ENCODE data around the gene PLCXD3. TPM values are rescaled to one million over a fixed set of nuclear protein-coding genes. Genes with fewer than 3 reads are reported as not detected.

Gene PLCXD3
- total and polyA plus RNA-seq, 2 of the 4 experiments (the other 2 are of a cell fraction), result under 0.01 to 0.02 TPM

GRCh38 chr5:41532485-41532884 is 22.1 kb upstream of the PLCXD3 start:
- Histone ChIP-seq H3K18ac (ENCODE audit: low read depth, low read length) (no peak overlapping the region), H3K9me1 (ENCODE audit: insufficient read depth, low read length) (no peaks in the 10 kb centered on the region), H4K8ac (ENCODE audit: low read depth in 2 of 2, low read length in 2 of 2) (no peak overlapping the region), H3K27ac (ENCODE audit: insufficient read depth, low read length) (no peak overlapping the region), H3K4ac (ENCODE audit: low read depth, low read length) (no peak overlapping the region), H2BK120ac (ENCODE audit: low read depth, low read length) (no peak overlapping the region), H3K9ac (ENCODE audit: low read depth, low read length) (no peak overlapping the region), H3K9me3 (ENCODE audit: control insufficient read depth, insufficient read depth, low read length) (no peaks in the 10 kb centered on the region; the same call in 1 of the 2 replicates), H3K79me1 (ENCODE audit: low read depth in 1 of 2, low read length in 2 of 2) (no peaks in the 10 kb centered on the region), H2BK15ac (ENCODE audit: low read depth, low read length) (no peak overlapping the region), H3K4me3 (ENCODE audit: insufficient read depth, low read depth, low read length) (no peak overlapping the region), H2AK9ac (replicated peaks; ENCODE audit: low read depth, low read length, poor library complexity) (no peak overlapping the region), H3K4me1 (ENCODE audit: control insufficient read depth, insufficient read depth, low read length) (no peaks in the 10 kb centered on the region), H3K36me3 (ENCODE audit: control insufficient read depth, insufficient read depth, low read length) (no peaks in the 10 kb centered on the region), H2BK5ac (ENCODE audit: low read depth, low read length, poor library complexity, severe bottlenecking) (no peak overlapping the region), H3K14ac (replicated peaks; ENCODE audit: low read depth, low read length) (no peak overlapping the region), H2BK20ac (ENCODE audit: low read depth, low read length) (no peak overlapping the region), H3K56ac (ENCODE audit: extremely low read depth, insufficient read depth, low read length) (no peak overlapping the region), H4K91ac (ENCODE audit: insufficient read depth, low read depth, low read length) (no peak overlapping the region), H2AFZ (replicated peaks; ENCODE audit: low read length, poor library complexity) (no peak overlapping the region), H3K4me2 (ENCODE audit: low read depth, low read length) (no peak overlapping the region), H3K27me3 (ENCODE audit: control insufficient read depth, insufficient read depth, low read length) (no peaks in the 10 kb centered on the region), H4K5ac (ENCODE audit: low read depth, low read length) (no peak overlapping the region), H4K20me1 (ENCODE audit: insufficient read depth, low read length) (no peaks in the 10 kb centered on the region), H3K23ac (ENCODE audit: low read depth, low read length) (no peak overlapping the region), H2AK5ac (ENCODE audit: low read depth, low read length) (no peak overlapping the region)
- BruUV-seq (replicated peaks), result no TSS peak
- POLR2A ChIA-PET (ENCODE audit: unreplicated experiment), result no interaction called here
- TF ChIP-seq MXI1 (IDR thresholded peaks at IDR 0.05; ENCODE audit: borderline replicate concordance, low read depth, low read length) (no peak), RCOR1 (IDR thresholded peaks at IDR 0.05; ENCODE audit: insufficient replicate concordance, low read length) (no peak), BHLHE40 (IDR thresholded peaks at IDR 0.05; ENCODE audit: low read depth, low read length) (no peak), FOS (IDR thresholded peaks at IDR 0.05; ENCODE audit: low read depth, low read length) (no peak), RFX5 (IDR thresholded peaks at IDR 0.05; ENCODE audit: low read depth, low read length) (no peak), MAFK (IDR thresholded peaks at IDR 0.05; ENCODE audit: low read depth, low read length) (no peak), CHD1 (IDR thresholded peaks at IDR 0.05; ENCODE audit: low read depth, low read length) (no peak), CEBPB (IDR thresholded peaks at IDR 0.05; ENCODE audit: low read depth, low read length) (no peak), RAD21 (IDR thresholded peaks at IDR 0.05; ENCODE audit: low read length) (no peak), SMC3 (IDR thresholded peaks at IDR 0.05; ENCODE audit: low read depth, low read length) (no peak), ELK1 (IDR thresholded peaks at IDR 0.05; ENCODE audit: borderline replicate concordance, low read depth, low read length) (no peak), MAZ (IDR thresholded peaks at IDR 0.05; ENCODE audit: borderline replicate concordance, low read depth, low read length) (no peak)
- TF ChIP-seq, protein P1, sequence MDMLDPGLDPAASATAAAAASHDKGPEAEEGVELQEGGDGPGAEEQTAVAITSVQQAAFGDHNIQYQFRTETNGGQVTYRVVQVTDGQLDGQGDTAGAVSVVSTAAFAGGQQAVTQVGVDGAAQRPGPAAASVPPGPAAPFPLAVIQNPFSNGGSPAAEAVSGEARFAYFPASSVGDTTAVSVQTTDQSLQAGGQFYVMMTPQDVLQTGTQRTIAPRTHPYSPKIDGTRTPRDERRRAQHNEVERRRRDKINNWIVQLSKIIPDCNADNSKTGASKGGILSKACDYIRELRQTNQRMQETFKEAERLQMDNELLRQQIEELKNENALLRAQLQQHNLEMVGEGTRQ (IDR thresholded peaks at IDR 0.05; ENCODE audit: low read depth, low read length), result no peak
- WGBS, 2 experiments (ENCODE audit: extremely low coverage in 2 of 2, insufficient read length in 1 of 2), result no CpG with 5 or more reads among the region's 1 CpG
- ATAC-seq (ENCODE audit: low read depth) (no peak), DNase-seq (no peak)
- dilution Hi-C loops (cut with HindIII; ENCODE audit: low sequenced_read_pairs, unreplicated experiment) (no loop called here), intact Hi-C loops (cut with micrococcal nuclease) (loop anchor here (5.0 kb wide), 1 partner anchor 155 kb away; no protein-coding TSS in a partner anchor), in situ Hi-C loops (cut with MboI; ENCODE audit: low sequenced_read_pairs) (no loop called here)
- CTCF ChIA-PET, result no interaction called here

All from IMR-90 (cell line).